Measurements from ENCODE around the gene NDUFB4.

GRCh38 chr3:120552184-120553172, 43.7 kb upstream of the NDUFB4 start:
- TF ChIP-seq, protein P1, sequence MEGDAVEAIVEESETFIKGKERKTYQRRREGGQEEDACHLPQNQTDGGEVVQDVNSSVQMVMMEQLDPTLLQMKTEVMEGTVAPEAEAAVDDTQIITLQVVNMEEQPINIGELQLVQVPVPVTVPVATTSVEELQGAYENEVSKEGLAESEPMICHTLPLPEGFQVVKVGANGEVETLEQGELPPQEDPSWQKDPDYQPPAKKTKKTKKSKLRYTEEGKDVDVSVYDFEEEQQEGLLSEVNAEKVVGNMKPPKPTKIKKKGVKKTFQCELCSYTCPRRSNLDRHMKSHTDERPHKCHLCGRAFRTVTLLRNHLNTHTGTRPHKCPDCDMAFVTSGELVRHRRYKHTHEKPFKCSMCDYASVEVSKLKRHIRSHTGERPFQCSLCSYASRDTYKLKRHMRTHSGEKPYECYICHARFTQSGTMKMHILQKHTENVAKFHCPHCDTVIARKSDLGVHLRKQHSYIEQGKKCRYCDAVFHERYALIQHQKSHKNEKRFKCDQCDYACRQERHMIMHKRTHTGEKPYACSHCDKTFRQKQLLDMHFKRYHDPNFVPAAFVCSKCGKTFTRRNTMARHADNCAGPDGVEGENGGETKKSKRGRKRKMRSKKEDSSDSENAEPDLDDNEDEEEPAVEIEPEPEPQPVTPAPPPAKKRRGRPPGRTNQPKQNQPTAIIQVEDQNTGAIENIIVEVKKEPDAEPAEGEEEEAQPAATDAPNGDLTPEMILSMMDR (IDR thresholded peaks at IDR 0.05), result no peak
- no peak for TF ChIP-seq EZH2 (IDR thresholded peaks at IDR 0.05; ENCODE audit: borderline replicate concordance, insufficient read depth, low read depth, low read length, poor library complexity, severe bottlenecking)
